Endothelial cell of hepatic sinusoid (primary cell): Measurements from ENCODE around the gene PRKAR1B.

Experiments used
- in situ Hi-C: cut with HindIII; loops from 2 replicates; pipeline ENCODE4 v1.10.0; 2017; ENCODE audit warnings: low sequenced_read_pairs

PRKAR1B gene

GRCh38 chr7:726084-726853, 812 bp downstream of the PRKAR1B start, which contains the start of gene DNAAF5:
DNAAF5 (plus strand) TSS chr7:726699; CDS start chr7:726721, 22 bp downstream.
- in situ Hi-C loops: no loop called here

DNA sequence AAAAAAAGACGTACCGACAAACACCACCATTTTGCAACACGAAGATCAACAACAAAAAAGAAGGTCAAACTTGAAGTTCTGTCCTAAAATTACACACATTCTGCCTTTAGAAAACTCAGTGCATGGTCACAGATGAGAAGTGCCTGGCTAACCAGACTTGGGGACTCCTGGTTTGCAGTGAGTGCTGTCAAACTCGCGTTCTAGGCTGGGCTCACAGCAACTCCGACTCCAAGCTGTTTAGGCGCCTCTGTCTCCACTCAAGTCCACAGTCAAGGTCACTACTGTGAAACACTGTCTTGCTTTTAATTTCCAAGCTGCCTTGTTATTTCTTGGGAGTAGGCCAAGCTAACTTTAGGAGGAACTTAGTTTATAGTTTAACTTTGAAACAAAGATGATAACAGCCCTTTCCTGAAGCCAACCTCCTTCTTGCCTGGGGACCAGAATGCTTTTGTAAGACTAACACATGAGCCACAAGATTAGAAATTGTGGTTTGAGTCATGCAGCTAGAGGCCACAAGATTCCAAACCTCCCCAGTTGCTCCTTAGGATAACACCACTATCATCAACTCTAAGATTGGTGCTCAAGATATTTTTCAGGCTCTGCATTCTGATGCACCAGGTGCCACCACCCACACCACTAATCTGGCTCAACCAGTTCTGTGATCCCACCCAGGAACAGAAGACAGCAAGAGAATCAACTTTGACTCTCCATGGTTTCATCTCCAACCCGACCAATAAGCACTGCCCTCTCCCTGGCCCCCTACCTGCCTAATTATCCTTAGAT, 1.7 kb downstream of the PRKAR1B start:
- in situ Hi-C loops: no loop called here

GRCh38 chr7:724298-724697, 2.8 kb downstream of the PRKAR1B start:
- in situ Hi-C loops: no loop called here

DNA sequence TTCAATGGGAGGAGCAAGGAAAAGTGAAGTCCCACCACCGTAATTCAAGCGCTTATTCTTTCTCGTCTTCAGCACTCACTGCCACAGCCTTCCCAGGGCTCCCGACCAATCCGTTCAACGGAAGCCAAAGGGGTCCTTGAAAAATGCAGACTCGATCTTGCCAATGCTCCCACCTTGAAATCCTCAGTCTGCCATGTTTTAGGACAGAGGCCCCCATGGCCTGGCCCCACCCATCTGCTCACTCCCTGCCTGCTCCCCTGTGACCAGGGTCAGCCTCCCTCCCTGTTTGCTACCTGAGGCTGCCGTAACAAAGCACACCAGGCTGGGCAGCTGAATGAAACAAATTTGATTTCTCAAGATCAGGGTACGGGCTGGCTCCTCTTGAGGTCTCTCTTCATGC, 3.5 kb downstream of the PRKAR1B start:
- in situ Hi-C loops: no loop called here

DNA sequence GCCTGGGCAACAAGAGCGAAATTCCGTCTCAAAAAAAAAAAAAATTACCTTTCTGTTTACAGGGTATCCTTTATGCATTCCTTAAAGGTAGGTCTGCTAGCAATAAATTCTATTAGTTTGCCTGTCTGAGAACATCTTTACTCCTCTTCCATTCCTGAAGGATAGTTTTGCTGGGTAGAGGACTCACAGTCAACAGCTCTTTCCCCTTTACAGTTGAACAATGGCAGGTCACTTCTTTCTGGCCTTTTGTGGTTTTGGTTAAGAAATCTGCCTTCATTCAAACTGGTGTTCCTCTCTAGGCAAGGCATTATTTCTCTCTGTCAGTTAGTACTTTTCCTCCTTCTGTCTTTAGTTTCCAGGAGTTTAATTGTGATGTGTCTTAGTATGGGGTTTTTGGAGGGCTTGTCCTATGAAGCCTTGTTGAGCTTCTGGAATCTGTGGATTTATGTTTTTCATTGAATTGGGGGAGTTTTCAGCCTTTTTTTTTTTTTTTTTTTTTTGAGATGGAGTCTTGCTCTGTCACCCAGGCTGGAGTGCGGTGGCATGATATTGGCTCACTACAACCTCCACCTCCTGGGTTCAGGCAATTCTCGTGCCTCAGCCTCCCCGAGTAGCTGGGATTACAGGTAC, 5.3 kb downstream of the PRKAR1B start:
- in situ Hi-C loops: no loop called here

DNA sequence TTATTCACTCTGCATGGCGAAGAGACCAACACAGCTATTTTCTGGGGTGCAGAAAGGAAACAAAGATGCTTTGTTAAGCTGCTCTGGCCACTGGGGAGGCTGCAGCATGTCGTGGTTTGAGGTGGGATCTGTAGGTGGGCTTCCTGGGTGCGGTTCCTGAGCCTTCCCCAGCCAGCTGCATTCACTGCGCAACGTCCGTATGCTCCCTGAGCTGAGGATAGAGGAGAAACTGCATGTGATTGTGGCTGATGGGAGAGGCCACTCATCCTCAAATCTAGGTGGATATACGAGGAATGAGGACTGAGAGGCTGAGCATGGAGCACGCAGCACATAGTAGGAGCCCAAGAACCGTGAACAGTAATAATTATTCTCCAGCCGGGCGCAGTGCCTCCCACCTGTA, 10.4 kb downstream of the PRKAR1B start:
- in situ Hi-C loops: no loop called here

DNA sequence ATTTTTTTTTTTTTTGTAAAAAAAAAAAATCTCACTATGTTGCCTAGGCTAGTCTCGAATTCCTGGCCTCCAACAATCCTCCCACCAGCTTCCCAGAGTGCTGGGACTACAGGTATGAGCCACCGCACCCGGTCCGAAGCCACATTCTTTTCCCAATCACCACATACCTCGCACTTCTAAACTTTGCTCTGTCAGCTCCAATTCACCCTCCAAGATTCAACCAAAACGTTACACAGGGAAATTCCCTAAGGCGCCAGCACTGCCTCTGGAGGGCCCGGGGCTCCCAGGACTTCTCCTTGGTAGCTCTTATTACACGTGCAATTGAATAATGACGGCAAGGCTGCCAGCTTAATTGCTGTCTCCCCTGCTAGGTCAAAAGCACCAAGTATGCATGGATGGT, 10.9 kb downstream of the PRKAR1B start:
- in situ Hi-C loops: no loop called here

GRCh38 chr7:714251-714671, 12.8 kb downstream of the PRKAR1B start:
- in situ Hi-C loops: no loop called here

GRCh38 chr7:713488-714230, 13.4 kb downstream of the PRKAR1B start:
- in situ Hi-C loops: no loop called here

- in situ Hi-C loops: no loop called here
Observed at GRCh38 chr7:713139-713457, 14.0 kb downstream of the PRKAR1B start.

GRCh38 chr7:712381-713138, 14.5 kb downstream of the PRKAR1B start:
- in situ Hi-C loops: no loop called here

DNA sequence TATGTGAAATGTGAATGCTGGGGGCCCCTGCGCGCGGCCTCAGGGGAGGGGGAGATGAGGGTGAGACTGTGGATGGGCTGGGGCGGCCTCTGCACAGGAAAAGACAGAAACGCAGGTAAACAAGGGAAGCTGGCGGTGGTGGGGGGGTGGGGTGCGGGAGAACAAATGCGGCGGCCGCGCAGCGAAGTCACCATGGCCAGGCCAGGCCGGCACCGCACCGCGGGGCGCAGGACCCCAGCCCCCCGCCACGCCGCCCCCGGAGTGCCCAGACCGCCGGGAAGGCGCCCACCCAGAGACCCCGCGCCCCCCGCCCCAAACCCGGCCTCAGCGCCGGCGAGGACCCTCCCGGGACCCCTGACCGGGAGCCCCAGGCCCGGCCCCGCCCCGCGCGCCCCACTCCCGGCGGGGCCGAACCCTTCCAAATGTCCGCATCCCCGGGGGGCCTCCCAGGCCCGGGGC, 15.1 kb downstream of the PRKAR1B start:
- in situ Hi-C loops: no loop called here

DNA sequence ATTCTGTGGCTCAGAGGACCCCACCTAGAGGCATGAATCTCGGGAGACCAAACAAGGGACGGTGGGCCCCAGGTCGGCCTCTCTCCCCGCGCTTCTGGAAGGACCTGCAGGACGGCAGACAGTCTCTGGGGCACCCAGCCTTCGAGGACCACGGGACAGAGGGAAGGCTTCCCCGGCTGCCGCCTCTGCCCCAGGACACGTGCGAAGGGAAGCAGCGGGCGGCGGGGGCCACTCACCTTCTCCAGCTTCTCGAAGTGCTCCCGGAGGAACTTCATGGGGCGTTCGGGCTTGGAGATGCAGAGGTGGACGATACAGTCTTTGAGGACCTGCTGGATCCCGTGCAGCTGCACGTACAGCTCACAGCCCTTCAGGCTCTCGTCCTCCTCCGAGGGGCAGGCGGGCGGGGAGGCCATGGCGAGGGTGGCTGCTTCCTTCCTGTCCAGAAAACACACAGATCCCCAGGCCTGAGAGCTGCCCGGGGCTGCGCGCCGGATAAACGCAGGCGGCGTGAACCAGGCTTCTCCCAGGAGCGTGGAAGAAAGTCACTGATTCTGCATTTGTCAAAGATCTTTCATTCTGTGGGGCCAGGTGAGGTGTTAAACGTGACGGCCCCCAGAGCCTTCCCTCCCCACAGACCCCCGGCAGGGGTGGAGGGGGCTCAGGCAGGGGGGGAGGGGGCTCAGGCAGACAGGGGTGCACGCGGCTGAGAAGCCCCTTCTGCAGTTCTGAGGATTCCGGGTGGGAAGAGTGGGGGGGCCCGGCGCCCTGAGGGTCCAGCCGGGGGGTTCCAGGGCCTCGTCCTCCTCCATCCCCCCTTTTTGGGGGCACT, 15.8 kb downstream of the PRKAR1B start:
- in situ Hi-C loops: no loop called here

GRCh38 chr7:710161-710560, 16.9 kb downstream of the PRKAR1B start:
- in situ Hi-C loops: no loop called here

- in situ Hi-C loops: no loop called here
Observed at GRCh38 chr7:707296-708000, 19.6 kb downstream of the PRKAR1B start.

DNA sequence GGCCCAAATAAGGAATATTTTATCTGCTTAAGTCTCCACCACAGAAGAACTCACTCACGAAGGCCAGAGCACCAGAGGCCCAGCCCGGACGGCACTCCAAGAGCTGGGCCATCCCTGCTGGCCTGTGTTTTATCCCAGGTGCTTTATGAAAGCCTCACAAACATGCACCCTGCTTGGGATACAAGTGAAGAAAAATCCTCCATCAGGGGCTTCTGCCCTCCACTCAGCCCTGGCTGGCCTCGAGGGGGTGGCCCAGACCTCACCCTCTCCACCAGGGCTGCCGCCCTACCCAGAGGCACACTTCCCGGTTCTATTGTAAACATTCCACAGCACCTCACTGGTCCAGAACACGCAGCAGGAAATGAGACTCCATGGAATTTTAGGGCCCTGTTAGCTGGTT, 20.4 kb downstream of the PRKAR1B start:
- in situ Hi-C loops: no loop called here

DNA sequence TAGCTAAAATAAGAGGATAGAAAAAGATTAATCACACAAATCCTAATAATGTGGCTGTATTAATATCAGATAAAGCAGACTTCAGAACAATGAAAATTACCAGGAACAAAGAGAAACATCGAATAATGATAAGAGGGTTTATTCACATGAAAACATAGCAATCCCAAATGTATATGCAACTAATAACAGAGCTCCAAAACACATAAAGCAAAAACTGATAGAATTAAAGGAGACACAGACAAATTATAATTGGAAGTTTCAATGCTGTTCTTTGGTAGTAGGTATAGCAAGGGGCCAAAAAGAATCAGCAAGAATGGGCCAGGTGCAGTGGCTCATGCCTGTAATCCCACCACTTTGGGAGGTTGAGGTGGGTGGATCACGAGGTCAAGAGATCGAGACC, 24.0 kb downstream of the PRKAR1B start:
- in situ Hi-C loops: no loop called here

- in situ Hi-C loops: no loop called here
Observed at GRCh38 chr7:701086-701671, 25.9 kb downstream of the PRKAR1B start.
